Natural killer cell (primary cell): ENCODE results near the gene FAF1. TPM values are rescaled to one million over a fixed set of nuclear protein-coding genes. Genes with fewer than 3 reads are reported as not detected.
"Not testable (repeated sequence)": the region's sequence is repeated elsewhere in the genome, so short reads cannot be mapped to it uniquely, and the experiment has no call there.

ENCODE experiments used
- ATAC-seq, 3 donors: fragments of 150-1000 bp in 2 of 3; fragments of 200-7000 bp in 1 of 3; cut with Tn5 transposase; 1 replicate in 1 of 3; 2 replicates in 2 of 3; pipeline ENCODE4 v1.10.0; 2021; ENCODE audit warnings: mild to moderate bottlenecking in 2 of 3, moderate library complexity in 2 of 3
- DNase-seq, 2 donors: peaks; one replicate each; pipeline versions ENCODE4 v3.0.0 to v3.0.0-alpha.2; 2013 to 2021; ENCODE audit warnings: mixed read lengths in 1 of 2
- H3K27ac ChIP-seq: one replicate; pipeline ENCODE4 v1.5.1; 2013; ENCODE audit warnings: mild to moderate bottlenecking, low read length
- H3K27me3 ChIP-seq: one replicate; pipeline ENCODE4 v1.6.1; 2013; ENCODE audit warnings: low read length; ENCODE audit not compliant: control insufficient read depth, insufficient read depth
- H3K36me3 ChIP-seq: one replicate; pipeline ENCODE4 v1.6.1; 2013; ENCODE audit warnings: low read length; ENCODE audit not compliant: control insufficient read depth, insufficient read depth
- H3K4me1 ChIP-seq: one replicate; pipeline ENCODE4 v1.6.1; 2013; ENCODE audit warnings: low read length; ENCODE audit not compliant: control insufficient read depth, insufficient read depth
- H3K4me3 ChIP-seq: one replicate; pipeline ENCODE4 v1.5.1; 2013; ENCODE audit warnings: low read length
- H3K9me3 ChIP-seq: one replicate; pipeline ENCODE4 v1.6.1; 2013; ENCODE audit warnings: low read length; ENCODE audit not compliant: control insufficient read depth, insufficient read depth
- H3K27ac Mint-ChIP-seq, 2 donors: one replicate each; pipeline ENCODE4 v1.8.0; 2022; ENCODE audit warnings: mild to moderate bottlenecking in 2 of 2, mixed read lengths in 2 of 2, moderate library complexity in 1 of 2
- H3K27me3 Mint-ChIP-seq, 2 donors: one replicate each; pipeline ENCODE4 v1.8.0; 2022; ENCODE audit warnings: low read depth in 2 of 2, mixed read lengths in 2 of 2
- H3K36me3 Mint-ChIP-seq: one replicate; pipeline ENCODE4 v1.8.0; 2022; ENCODE audit warnings: mixed read lengths
- H3K4me1 Mint-ChIP-seq, 2 donors: one replicate each; pipeline ENCODE4 v1.8.0; 2022; ENCODE audit warnings: mixed read lengths in 2 of 2
- H3K4me3 Mint-ChIP-seq: one replicate; pipeline ENCODE4 v1.8.0; 2022; ENCODE audit warnings: mild to moderate bottlenecking, moderate library complexity, mixed read lengths
- H3K9me3 Mint-ChIP-seq, 2 donors: one replicate each; pipeline ENCODE4 v1.8.0; 2022; ENCODE audit warnings: mixed read lengths in 2 of 2
- WGBS: methylation state at CpG from one replicate; pipeline ENCODE4 v1.1.7; 2013; ENCODE audit warnings: missing lambda C conversion rate; ENCODE audit not compliant: insufficient coverage; 5-methylcytosine and 5-hydroxymethylcytosine counted together
- intact Hi-C: fragments of 100-400 bp; cut with micrococcal nuclease; formaldehyde crosslinking; loops from one replicate; pipeline ENCODE4 v1.14.2; 2022
- total RNA-seq, 4 donors: library from RNA; stranded (reverse); fragments of 120-200 nt in 1 of 4; gene quantifications; one replicate each; pipeline versions ENCODE4 v1.2.3 to v1.2.4, GENCODE V29; 2013 to 2022
- TF ChIP-seq, protein P1 (sequence below): fragments of 200-600 bp; IDR thresholded peaks from one replicate; pipeline ENCODE4 v1.8.0; 2022; ENCODE audit warnings: antibody characterized with exemption

FAF1 gene
- total RNA-seq, 3 donors from 2014 or later (not counting 1 experiment from before 2014, with no cell fraction given) = 56.8 to 59.7 (median 57.2) TPM

DNA sequence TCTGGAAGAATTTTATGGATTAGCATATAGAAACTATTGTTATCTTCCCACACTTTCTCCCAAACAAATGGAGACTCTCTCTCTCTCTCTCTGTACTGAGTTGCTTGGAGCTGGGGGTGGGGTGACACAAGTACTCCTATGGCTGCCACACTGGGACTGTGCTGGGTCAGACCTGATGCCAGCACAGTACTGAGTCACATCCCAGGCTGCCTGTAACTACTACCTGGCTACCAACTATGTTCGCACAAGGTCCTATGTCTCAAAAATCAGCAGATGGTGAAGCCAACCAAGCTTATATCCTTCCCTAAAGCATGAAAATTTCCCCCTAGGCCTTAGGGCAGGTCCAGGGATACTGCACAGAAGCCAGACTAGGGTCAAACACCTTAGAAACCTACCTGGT is 66.6 kb downstream of the FAF1 start:
- DNase-seq (no peak), ATAC-seq (no peak)
- H3K4me1 Mint-ChIP-seq = peaks cover 29 to 30% of the 10 kb centered on the region in 2 donors
- H3K4me3 Mint-ChIP-seq = no peak overlapping the region
- no peak overlapping the region for H3K27ac Mint-ChIP-seq
- no peaks in the 10 kb centered on the region for H3K27me3 Mint-ChIP-seq
- no peaks in the 10 kb centered on the region for H3K9me3 ChIP-seq
- no peaks in the 10 kb centered on the region for H3K36me3 Mint-ChIP-seq
- H3K4me3 ChIP-seq = no peak overlapping the region
- H3K27me3 ChIP-seq = no peaks in the 10 kb centered on the region
- WGBS = 78% methylated on average over 1 of the region's 1 CpG
- intact Hi-C loops = no loop called here
- peaks cover 2% of the 10 kb centered on the region for H3K4me1 ChIP-seq
- no peaks in the 10 kb centered on the region for H3K9me3 Mint-ChIP-seq
- TF ChIP-seq, protein P1, sequence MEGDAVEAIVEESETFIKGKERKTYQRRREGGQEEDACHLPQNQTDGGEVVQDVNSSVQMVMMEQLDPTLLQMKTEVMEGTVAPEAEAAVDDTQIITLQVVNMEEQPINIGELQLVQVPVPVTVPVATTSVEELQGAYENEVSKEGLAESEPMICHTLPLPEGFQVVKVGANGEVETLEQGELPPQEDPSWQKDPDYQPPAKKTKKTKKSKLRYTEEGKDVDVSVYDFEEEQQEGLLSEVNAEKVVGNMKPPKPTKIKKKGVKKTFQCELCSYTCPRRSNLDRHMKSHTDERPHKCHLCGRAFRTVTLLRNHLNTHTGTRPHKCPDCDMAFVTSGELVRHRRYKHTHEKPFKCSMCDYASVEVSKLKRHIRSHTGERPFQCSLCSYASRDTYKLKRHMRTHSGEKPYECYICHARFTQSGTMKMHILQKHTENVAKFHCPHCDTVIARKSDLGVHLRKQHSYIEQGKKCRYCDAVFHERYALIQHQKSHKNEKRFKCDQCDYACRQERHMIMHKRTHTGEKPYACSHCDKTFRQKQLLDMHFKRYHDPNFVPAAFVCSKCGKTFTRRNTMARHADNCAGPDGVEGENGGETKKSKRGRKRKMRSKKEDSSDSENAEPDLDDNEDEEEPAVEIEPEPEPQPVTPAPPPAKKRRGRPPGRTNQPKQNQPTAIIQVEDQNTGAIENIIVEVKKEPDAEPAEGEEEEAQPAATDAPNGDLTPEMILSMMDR = no peak
- H3K27ac ChIP-seq = no peak overlapping the region
- no peaks in the 10 kb centered on the region for H3K36me3 ChIP-seq

DNA sequence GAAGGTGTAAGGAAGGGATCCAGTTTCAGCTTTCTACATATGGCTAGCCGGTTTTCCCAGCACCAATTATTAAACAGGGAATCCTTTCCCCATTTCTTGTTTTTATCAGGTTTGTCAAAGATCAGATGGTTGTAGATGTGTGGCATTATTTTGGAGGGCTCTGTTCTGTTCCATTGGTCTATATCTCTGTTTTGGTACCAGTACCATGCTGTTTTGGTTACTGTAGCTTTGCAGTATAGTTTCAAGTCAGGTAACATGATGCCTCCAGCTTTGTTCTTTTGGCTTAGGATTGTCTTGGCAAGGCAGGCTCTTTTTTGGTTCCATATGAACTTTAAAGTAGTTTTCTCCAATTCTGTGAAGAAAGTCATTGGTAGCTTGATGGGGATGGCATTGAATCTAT is 72.5 kb downstream of the FAF1 start:
- H3K36me3 Mint-ChIP-seq, H3K27me3 Mint-ChIP-seq, H3K27ac Mint-ChIP-seq, H3K27me3 ChIP-seq, intact Hi-C loops, H3K4me3 ChIP-seq, H3K4me1 ChIP-seq, DNase-seq, H3K4me1 Mint-ChIP-seq, H3K4me3 Mint-ChIP-seq, H3K27ac ChIP-seq, H3K36me3 ChIP-seq, H3K9me3 ChIP-seq, ATAC-seq, H3K9me3 Mint-ChIP-seq: not testable (repeated sequence)
- no CpG with 5 or more reads among the region's 1 CpG for WGBS

- H3K4me3 Mint-ChIP-seq = no peak overlapping the region
These were observed 79.7 kb downstream of the FAF1 start for GRCh38 chr1:50880373-50880772.

GRCh38 chr1:50879137-50879536 is 80.9 kb downstream of the FAF1 start:
- Mint-ChIP-seq H3K36me3 (no peaks in the 10 kb centered on the region), H3K9me3 (no peaks in the 10 kb centered on the region), H3K27ac (peak overlapping the region in 1 of 2 donors; percentile 42), H3K27me3 (no peaks in the 10 kb centered on the region), H3K4me3 (no peak overlapping the region), H3K4me1 (peaks cover 23 to 37% of the 10 kb centered on the region in 2 donors)
- Histone ChIP-seq H3K4me1 (no peaks in the 10 kb centered on the region), H3K27me3 (no peaks in the 10 kb centered on the region), H3K9me3 (no peaks in the 10 kb centered on the region), H3K36me3 (no peaks in the 10 kb centered on the region), H3K4me3 (no peak overlapping the region), H3K27ac (no peak overlapping the region)
- intact Hi-C loops = loop anchor here (10.0 kb wide), 1 partner anchor 166 kb away; no protein-coding TSS in a partner anchor
- DNase-seq = no peak
- ATAC-seq = no peak
- 99% methylated on average over 4 of the region's 4 CpGs for WGBS
- TF ChIP-seq, protein P1 = no peak

More at GRCh38 chr1:50880373-50880772, 79.7 kb downstream of the FAF1 start:
- Histone ChIP-seq H3K27me3 (no peaks in the 10 kb centered on the region), H3K36me3 (no peaks in the 10 kb centered on the region), H3K9me3 (no peaks in the 10 kb centered on the region), H3K4me1 (no peaks in the 10 kb centered on the region), H3K4me3 (no peak overlapping the region), H3K27ac (no peak overlapping the region)
- TF ChIP-seq, protein P1 = no peak
- H3K9me3 Mint-ChIP-seq = peaks cover 0 to 2% of the 10 kb centered on the region in 2 donors
- intact Hi-C loops = no loop called here
- ATAC-seq (no peak), DNase-seq (no peak)
- over 99% methylated on average over 5 of the region's 8 CpGs for WGBS
- H3K27ac Mint-ChIP-seq = no peak overlapping the region
- H3K4me1 Mint-ChIP-seq = peaks cover 23 to 37% of the 10 kb centered on the region in 2 donors
- no peaks in the 10 kb centered on the region for H3K27me3 Mint-ChIP-seq
- H3K36me3 Mint-ChIP-seq = no peaks in the 10 kb centered on the region
